GM19025 (cell line): ENCODE measurements around the gene KRTAP5-3.
"Not testable (repeated sequence)": the region's sequence is repeated elsewhere in the genome, so short reads cannot be mapped to it uniquely, and the experiment has no call there.

Source experiments
- ATAC-seq: cut with Tn5 transposase; IDR thresholded peaks from one replicate; pipeline ENCODE4 v1.9.1; 2021; ENCODE audit warnings: mild to moderate bottlenecking, low read depth, moderate library complexity; ENCODE audit not compliant: unreplicated experiment

KRTAP5-3 gene

GRCh38 chr11:1622086-1622485 lies 13.8 kb upstream of the KRTAP5-3 start, which contains the start of gene KRTAP5-4:
Gene KRTAP5-4 (minus strand): TSS chr11:1622138. CDS start chr11:1622093, 45 bp downstream.
- no peak for ATAC-seq

GRCh38 chr11:1619449-1619848 lies 11.2 kb upstream of the KRTAP5-3 start:
- no peak for ATAC-seq

DNA sequence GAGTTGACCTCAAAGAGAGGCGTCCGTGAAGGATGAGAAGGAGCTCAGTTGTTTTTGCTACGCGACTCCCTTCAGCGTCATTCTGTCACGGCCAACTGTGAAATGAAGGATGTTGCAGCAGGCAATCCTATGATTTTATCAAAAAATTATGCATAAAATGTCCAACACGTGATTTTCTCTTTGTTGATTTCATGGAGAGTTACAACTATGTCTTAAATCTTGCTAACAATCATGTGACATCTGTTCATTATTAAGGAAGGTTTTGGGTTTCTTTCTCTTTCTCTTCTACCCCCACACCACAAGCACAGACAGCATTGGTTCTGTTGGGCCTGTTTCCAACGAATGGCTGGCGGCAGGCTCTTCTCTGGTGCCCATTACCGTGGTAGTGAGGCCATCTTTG lies 10.0 kb upstream of the KRTAP5-3 start:
- ATAC-seq: no peak

GRCh38 chr11:1607901-1608300 lies 362 bp downstream of the KRTAP5-3 start:
- not testable (repeated sequence) for ATAC-seq

GRCh38 chr11:1607156-1607845 lies 962 bp downstream of the KRTAP5-3 start:
- not testable (repeated sequence) for ATAC-seq

DNA sequence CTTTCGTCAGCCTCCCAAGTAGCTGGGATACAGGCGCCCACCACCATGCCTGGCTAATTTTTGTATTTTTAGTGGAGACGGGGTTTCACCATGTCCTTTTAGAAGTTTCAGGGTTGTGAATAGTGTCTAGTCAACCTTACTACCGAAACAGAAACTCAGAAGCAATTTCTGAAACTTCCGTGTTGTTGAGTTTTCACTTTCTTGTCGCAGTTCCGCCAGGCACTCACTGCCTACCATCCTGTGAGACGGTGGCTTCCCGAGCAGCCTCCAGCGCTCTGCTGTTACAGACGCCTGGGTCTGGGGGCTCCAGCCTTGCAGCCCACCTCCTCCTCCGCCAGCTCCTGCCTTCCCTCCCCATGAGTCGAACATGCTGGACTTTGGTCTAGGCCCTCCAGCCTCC lies 2.3 kb downstream of the KRTAP5-3 start:
- peak; percentile 78 for ATAC-seq

DNA sequence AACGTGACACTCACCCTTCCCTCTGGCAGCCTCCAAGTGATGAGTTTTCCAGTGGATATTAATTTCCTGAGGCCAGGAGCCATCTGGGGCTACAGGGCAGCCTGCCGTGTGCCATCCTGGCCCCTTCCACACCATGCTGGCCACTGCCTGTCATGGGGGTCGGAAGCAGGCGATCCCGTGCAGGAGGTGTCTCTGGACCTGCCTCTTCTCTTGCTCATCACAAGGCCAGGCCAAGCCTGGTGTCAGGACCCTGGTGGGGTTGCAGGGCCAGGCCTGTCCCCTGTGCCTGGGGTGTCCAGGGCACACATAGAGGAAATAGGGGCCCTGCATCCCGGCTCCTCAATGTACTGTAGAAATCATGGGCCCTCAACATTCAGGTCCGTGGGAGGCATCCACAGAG lies 3.6 kb downstream of the KRTAP5-3 start:
- ATAC-seq: no peak

GRCh38 chr11:1604181-1604580 lies 4.1 kb downstream of the KRTAP5-3 start:
- no peak for ATAC-seq

DNA sequence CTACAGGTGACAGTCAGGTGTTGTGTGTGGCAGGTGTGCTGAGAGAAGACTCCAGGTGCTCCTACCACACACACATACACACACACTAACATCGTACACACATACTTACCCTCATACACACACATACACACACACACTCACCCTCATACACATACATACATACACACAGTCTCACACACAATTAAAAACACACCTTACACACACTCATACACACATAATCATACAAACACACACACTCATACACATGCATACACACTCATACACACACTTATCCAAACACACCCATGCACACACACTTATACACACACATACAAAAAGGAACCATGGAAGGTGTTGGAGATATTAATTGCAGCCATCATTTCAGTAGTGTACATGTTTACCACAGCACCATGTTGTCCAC lies 4.6 kb downstream of the KRTAP5-3 start:
- ATAC-seq: no peak

DNA sequence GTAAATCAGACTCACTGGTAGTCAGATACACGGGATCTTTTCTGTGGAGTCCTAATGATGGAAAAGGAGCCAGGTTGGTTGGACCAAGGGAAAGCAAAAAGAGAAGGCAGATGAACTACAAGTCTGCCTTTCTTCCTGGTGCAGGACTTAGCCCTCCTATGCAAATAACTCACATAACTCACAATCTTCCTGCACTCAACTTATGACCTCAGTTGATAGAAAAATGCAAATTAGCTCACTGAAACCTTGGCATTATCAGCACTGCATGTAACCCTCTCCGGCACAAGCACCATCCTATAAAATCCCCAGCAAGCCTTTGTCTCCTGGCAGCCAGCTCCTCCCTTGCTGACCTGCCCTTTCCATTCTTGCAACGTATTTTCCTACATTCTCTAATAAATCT lies 6.6 kb downstream of the KRTAP5-3 start:
- not testable (repeated sequence) for ATAC-seq

DNA sequence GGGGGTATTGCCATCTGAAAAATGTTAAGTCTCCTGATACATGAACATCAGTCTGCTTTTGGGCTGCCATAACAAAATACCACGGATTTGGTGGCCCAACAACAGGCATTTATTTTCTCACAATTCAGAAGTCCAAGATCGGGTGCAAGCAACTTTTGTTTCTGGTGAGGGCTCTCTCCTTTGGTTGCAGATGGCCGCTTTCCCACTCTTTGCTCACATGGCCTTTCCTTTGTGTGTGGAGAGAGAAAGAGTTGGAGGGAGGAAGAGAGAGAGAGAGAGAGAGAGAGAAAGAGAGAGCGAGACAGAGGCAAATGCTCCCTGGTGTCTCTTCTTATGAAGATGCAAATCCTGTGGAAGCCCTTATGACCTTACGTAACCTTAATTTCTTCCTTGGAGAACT lies 7.6 kb downstream of the KRTAP5-3 start:
- ATAC-seq: no peak

DNA sequence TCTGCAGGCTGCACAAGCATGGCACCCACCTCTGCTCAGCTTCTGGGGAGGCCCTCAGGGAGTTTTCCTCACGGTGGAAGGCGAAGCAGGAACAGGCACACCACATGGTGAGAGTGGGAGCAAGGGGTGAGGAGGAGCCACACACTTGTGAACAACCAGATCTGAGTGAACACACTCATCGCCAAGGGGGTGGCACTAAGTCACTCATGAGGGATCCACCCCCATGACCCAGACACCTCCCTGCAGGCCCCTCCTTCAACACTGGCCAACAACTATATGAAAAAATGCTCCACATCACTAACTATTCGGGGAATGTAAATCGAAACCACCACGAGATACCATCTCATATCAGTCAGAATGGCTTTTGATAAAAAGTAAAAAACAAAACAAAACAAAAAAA lies 9.4 kb downstream of the KRTAP5-3 start:
- no peak for ATAC-seq

DNA sequence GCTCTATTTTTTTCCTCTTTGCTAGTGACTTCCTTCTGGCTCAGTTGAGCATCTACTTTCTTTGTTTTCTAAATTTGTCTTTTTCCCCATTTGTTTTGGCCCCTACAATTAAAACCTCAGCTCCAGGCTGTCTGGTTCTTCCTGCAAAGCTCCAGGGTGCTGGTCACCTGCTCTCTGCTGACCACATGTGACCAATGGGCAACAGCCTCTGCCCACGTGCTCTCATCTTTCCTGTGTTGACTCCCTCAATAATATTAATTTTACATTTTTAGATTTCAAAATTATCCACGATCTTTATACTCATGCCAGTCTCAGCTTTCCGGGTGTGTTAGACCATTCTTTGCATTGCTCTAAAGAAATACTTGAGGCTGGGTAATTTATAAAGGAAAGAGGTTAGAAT lies 9.9 kb downstream of the KRTAP5-3 start:
- ATAC-seq: not testable (repeated sequence)

GRCh38 chr11:1597994-1598380 lies 10.3 kb downstream of the KRTAP5-3 start, which contains the start of gene KRTAP5-2:
Gene KRTAP5-2 (minus strand): TSS chr11:1598294. CDS start chr11:1598250, 44 bp downstream.
- no peak for ATAC-seq

DNA sequence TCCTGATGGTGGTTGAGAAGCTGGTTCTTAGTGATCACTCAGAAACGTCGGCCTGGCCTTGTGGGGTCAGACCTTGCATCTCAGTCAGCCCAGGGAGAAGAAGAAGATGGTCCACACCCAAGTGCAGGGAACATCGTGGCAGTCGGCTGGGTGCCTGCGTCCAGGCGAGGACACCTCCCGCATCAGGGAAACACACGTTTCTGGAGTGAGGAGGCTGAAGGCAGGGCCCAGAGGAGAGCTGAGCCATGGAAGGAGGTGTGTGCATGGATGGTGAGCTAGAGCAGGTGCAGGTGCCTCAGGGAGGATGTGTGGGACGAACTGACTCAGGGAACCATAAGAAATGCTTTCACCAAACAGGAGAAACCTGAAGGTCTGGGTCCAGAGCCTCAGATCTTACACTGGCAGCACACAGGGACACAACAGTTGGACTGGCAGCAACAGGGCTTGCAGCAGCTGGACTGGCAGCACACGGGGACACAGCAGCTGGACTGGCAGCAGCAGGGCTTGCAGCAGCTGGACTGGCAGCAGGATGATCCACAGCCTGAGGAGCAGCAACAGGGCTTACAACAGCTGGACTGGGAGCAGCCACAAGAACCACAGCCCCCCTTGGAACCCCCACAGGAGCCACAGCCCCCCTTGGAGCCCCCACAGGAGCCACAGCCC lies 10.8 kb downstream of the KRTAP5-3 start:
- ATAC-seq: no peak

GRCh38 chr11:1596576-1597121 lies 11.6 kb downstream of the KRTAP5-3 start:
- not testable (repeated sequence) for ATAC-seq

- ATAC-seq: not testable (repeated sequence)
These were observed 12.2 kb downstream of the KRTAP5-3 start for GRCh38 chr11:1595994-1596575.

DNA sequence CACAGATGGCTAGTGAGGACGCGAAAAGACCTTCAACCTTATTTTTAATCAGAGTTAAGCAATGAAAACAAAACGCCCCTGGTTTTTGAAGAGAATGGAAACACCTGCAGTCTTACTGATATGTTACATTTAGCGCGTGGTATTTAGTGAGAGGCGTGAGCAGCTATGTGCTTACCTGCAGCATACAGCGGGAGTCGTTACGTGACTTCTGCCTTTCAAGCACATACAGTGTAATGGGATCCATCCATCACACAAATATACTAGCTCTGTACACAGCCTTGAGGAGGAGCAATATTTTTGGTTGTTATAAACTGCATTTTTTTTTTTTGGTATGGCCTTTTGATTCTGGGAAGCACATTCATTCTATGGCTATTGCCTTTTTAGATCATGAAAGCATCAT lies 15.6 kb downstream of the KRTAP5-3 start:
- no peak for ATAC-seq

DNA sequence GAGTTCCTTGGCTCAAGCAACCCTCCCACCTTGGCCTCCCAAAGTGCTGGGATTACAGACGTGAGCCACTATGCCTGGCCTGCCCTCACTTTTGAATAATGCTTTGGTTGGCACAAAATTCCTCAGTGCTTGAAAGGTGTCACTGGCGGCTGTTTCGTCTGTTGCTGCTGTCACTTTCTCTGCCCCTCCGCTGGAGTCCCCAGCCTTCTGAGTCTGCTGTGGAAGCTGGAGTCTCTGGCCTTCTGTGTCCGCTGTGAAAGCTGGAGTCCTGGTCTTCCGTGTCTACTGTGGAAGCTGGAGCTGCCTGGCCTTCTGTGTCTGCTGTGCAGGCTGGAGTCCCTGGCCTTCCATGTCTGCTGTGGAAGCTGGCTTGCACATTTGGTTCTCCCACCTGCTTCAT lies 18.3 kb downstream of the KRTAP5-3 start:
- ATAC-seq: no peak

GRCh38 chr11:1589191-1589963 lies 18.9 kb downstream of the KRTAP5-3 start:
- not testable (repeated sequence) for ATAC-seq

- ATAC-seq: no peak
These were observed 21.6 kb downstream of the KRTAP5-3 start for GRCh38 chr11:1586699-1587098.
